Astrocyte (in vitro differentiated cells and primary cell): ENCODE results near the gene HMGN2. TPM values are rescaled to one million over a fixed set of nuclear protein-coding genes. Genes with fewer than 3 reads are reported as not detected.

Experiments used
- DNase-seq: peaks from one replicate; pipeline ENCODE4 v3.0.0-alpha.2; 2010; ENCODE audit warnings: low read depth
- FAIRE-seq: peaks from 2 replicates; lab custom pipeline; 2011; peaks lifted over from hg19 to GRCh38; lab: Jason Lieb, UNC
- H2AFZ ChIP-seq: 2 replicates; pipeline ENCODE4 v1.6.0; 2012; ENCODE audit warnings: low read depth, low read length, inconsistent platforms
- H3K27ac ChIP-seq: 2 replicates; pipeline ENCODE4 v1.5.1; 2011; ENCODE audit warnings: low read depth, low read length, inconsistent platforms
- H3K27me3 ChIP-seq: 2 replicates; pipeline ENCODE4 v1.6.0; 2011; ENCODE audit warnings: low read length, inconsistent platforms; ENCODE audit not compliant: insufficient read depth
- H3K36me3 ChIP-seq: 2 replicates; pipeline ENCODE4 v1.5.1; 2011; ENCODE audit warnings: low read length, inconsistent platforms; ENCODE audit not compliant: insufficient read depth
- H3K4me1 ChIP-seq: 2 replicates; pipeline ENCODE4 v1.5.1; 2011; ENCODE audit warnings: low read length, inconsistent platforms; ENCODE audit not compliant: insufficient read depth
- H3K4me2 ChIP-seq: 2 replicates; pipeline ENCODE4 v1.6.0; 2012; ENCODE audit warnings: low read length, inconsistent platforms
- H3K4me3 ChIP-seq: 2 replicates; pipeline ENCODE4 v1.5.1; 2011; ENCODE audit warnings: low read depth, mild to moderate bottlenecking, low read length, inconsistent platforms; ENCODE audit not compliant: insufficient read depth
- H3K79me2 ChIP-seq: 2 replicates; pipeline ENCODE4 v1.6.0; 2012; ENCODE audit warnings: mild to moderate bottlenecking, low read length, inconsistent platforms; ENCODE audit not compliant: insufficient read depth
- H3K9ac ChIP-seq: 2 replicates; pipeline ENCODE4 v1.6.0; 2012; ENCODE audit warnings: mild to moderate bottlenecking, low read length, inconsistent platforms
- H3K9me3 ChIP-seq: 2 replicates; pipeline ENCODE4 v1.5.1; 2012; ENCODE audit warnings: low read depth, mild to moderate bottlenecking, low read length, inconsistent platforms; ENCODE audit not compliant: insufficient read depth
- H4K20me1 ChIP-seq: 2 replicates; pipeline ENCODE4 v1.6.0; 2012; ENCODE audit warnings: low read length, inconsistent platforms; ENCODE audit not compliant: insufficient read depth
- H3K27ac Mint-ChIP-seq: one replicate; pipeline ENCODE4 v1.8.0; 2021; ENCODE audit warnings: mild to moderate bottlenecking, mixed read lengths; ENCODE audit not compliant: unreplicated experiment
- H3K27me3 Mint-ChIP-seq: one replicate; pipeline ENCODE4 v1.8.0; 2021; ENCODE audit warnings: low read depth, mixed read lengths; ENCODE audit not compliant: unreplicated experiment
- H3K36me3 Mint-ChIP-seq: one replicate; pipeline ENCODE4 v1.8.0; 2021; ENCODE audit warnings: low read depth, mixed read lengths; ENCODE audit not compliant: unreplicated experiment
- H3K4me1 Mint-ChIP-seq: one replicate; pipeline ENCODE4 v1.8.0; 2021; ENCODE audit warnings: low read depth, mixed read lengths; ENCODE audit not compliant: unreplicated experiment
- H3K4me3 Mint-ChIP-seq: one replicate; pipeline ENCODE4 v1.8.0; 2021; ENCODE audit warnings: mild to moderate bottlenecking, moderate library complexity, mixed read lengths; ENCODE audit not compliant: unreplicated experiment
- H3K9me3 Mint-ChIP-seq: one replicate; pipeline ENCODE4 v1.8.0; 2021; ENCODE audit warnings: mild to moderate bottlenecking, mixed read lengths; ENCODE audit not compliant: unreplicated experiment
- EZH2 ChIP-seq: IDR thresholded peaks from 2 replicates; pipeline ENCODE4 v1.6.1; 2012; ENCODE audit warnings: mild to moderate bottlenecking, low read length, inconsistent platforms; ENCODE audit not compliant: insufficient read depth
- total RNA-seq: library from RNA; stranded (reverse); gene quantifications from 2 replicates; pipeline ENCODE4 v1.2.1, GENCODE V29; 2021
- TF ChIP-seq, protein P1 (sequence below): IDR thresholded peaks from 2 replicates; pipeline ENCODE4 v1.5.1; 2011; ENCODE audit warnings: low read depth, mild to moderate bottlenecking, inconsistent platforms, low read length, moderate library complexity; ENCODE audit not compliant: insufficient read depth

HMGN2 gene
- total RNA-seq, 1 donor from 2014 or later, result 124 TPM

DNA sequence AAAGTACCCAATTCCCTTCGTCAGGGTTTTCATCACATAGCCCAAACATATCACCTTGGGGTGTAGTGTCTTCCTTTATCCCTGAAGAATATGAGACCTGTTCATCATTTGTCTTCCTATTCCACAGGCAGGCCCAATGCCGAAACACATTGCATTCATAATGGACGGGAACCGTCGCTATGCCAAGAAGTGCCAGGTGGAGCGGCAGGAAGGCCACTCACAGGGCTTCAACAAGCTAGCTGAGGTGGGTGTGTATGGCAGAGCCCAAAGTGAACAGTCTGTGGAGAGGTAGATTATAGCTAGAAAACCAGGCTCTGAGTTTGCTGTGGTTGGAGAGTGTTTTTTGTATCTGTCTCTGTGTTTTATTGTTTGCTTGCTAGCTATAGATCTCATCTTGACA is 34.2 kb upstream of the HMGN2 start:
- Histone ChIP-seq H3K4me1 (peaks cover 13% of the 10 kb centered on the region), H2AFZ (no peak overlapping the region), H3K9me3 (no peaks in the 10 kb centered on the region), H3K79me2 (peaks cover 20% of the 10 kb centered on the region), H3K4me3 (no peak overlapping the region), H3K27me3 (no peaks in the 10 kb centered on the region), H4K20me1 (peaks cover 37% of the 10 kb centered on the region), H3K9ac (no peak overlapping the region), H3K36me3 (peaks cover 46% of the 10 kb centered on the region), H3K4me2 (no peak overlapping the region), H3K27ac (no peak overlapping the region)
- no peaks in the 10 kb centered on the region for H3K9me3 Mint-ChIP-seq
- H3K36me3 Mint-ChIP-seq, result peaks cover 19% of the 10 kb centered on the region
- peaks cover 6% of the 10 kb centered on the region for H3K4me1 Mint-ChIP-seq
- no peak overlapping the region for H3K4me3 Mint-ChIP-seq
- no peak overlapping the region for H3K27ac Mint-ChIP-seq
- no peaks in the 10 kb centered on the region for H3K27me3 Mint-ChIP-seq
- no peak for TF ChIP-seq EZH2
- TF ChIP-seq, protein P1, sequence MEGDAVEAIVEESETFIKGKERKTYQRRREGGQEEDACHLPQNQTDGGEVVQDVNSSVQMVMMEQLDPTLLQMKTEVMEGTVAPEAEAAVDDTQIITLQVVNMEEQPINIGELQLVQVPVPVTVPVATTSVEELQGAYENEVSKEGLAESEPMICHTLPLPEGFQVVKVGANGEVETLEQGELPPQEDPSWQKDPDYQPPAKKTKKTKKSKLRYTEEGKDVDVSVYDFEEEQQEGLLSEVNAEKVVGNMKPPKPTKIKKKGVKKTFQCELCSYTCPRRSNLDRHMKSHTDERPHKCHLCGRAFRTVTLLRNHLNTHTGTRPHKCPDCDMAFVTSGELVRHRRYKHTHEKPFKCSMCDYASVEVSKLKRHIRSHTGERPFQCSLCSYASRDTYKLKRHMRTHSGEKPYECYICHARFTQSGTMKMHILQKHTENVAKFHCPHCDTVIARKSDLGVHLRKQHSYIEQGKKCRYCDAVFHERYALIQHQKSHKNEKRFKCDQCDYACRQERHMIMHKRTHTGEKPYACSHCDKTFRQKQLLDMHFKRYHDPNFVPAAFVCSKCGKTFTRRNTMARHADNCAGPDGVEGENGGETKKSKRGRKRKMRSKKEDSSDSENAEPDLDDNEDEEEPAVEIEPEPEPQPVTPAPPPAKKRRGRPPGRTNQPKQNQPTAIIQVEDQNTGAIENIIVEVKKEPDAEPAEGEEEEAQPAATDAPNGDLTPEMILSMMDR, result no peak
- FAIRE-seq, result no peak
- no peak for DNase-seq

DNA sequence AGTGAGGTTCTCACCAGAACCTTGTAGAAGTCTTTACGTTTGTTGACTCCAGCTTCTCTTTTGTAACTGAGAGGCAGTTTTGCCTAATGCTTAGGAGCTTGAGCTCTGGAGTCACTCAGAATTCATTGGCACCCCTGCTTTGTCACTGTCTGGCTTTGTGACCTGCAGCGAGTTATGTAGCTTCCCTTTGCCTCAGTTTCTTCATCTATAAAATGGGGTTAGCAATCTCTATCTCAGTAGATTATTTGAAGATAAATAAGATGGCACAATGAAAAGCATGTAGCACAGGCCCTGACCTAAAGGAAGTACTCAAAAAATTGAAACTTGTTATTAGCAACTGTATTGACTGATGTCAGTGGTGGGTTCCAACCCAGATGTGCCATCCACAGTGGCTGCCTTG is 32.0 kb upstream of the HMGN2 start:
- Histone ChIP-seq H3K36me3 (peaks cover 66% of the 10 kb centered on the region), H3K9ac (no peak overlapping the region), H3K9me3 (no peaks in the 10 kb centered on the region), H3K4me2 (no peak overlapping the region), H3K4me1 (no peaks in the 10 kb centered on the region), H3K79me2 (peaks cover 5% of the 10 kb centered on the region), H3K27me3 (no peaks in the 10 kb centered on the region), H4K20me1 (peaks cover 32% of the 10 kb centered on the region), H3K4me3 (no peak overlapping the region), H2AFZ (no peak overlapping the region), H3K27ac (no peak overlapping the region)
- Mint-ChIP-seq H3K9me3 (no peaks in the 10 kb centered on the region), H3K4me1 (no peaks in the 10 kb centered on the region), H3K36me3 (peaks cover 21% of the 10 kb centered on the region), H3K27ac (no peak overlapping the region), H3K27me3 (no peaks in the 10 kb centered on the region), H3K4me3 (no peak overlapping the region)
- FAIRE-seq, result no peak
- TF ChIP-seq EZH2, result no peak
- TF ChIP-seq, protein P1, result no peak
- DNase-seq, result no peak

DNA sequence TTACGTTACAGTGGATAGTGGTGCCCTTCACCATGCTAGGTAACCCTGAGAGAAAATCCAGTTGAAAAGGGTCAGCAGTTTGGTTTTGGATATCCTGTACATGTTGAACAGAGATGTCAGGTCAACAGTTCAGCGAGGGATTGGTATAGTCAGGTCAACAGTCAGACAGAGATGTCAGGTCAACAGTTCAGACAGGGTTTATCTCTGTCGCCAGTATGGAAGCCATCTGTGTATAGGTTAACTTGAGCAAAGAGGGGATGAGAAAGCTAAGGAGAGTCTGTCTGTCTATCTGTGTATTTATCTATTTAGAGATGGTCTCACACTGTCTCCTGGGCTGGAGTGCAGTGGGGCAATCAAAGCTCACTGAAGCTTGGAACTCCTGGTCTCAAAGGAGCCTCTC is 22.4 kb upstream of the HMGN2 start:
- no peak overlapping the region for H3K27ac Mint-ChIP-seq
- Histone ChIP-seq H2AFZ (no peak overlapping the region), H3K79me2 (no peaks in the 10 kb centered on the region), H3K36me3 (peaks cover 43% of the 10 kb centered on the region), H3K27me3 (no peaks in the 10 kb centered on the region), H3K9ac (no peak overlapping the region), H3K9me3 (no peaks in the 10 kb centered on the region), H4K20me1 (peaks cover 6% of the 10 kb centered on the region), H3K27ac (no peak overlapping the region), H3K4me2 (no peak overlapping the region), H3K4me1 (no peaks in the 10 kb centered on the region), H3K4me3 (no peak overlapping the region)
- peaks cover 24% of the 10 kb centered on the region for H3K36me3 Mint-ChIP-seq
- no peaks in the 10 kb centered on the region for H3K4me1 Mint-ChIP-seq
- DNase-seq (no peak), FAIRE-seq (no peak)
- H3K9me3 Mint-ChIP-seq, result no peaks in the 10 kb centered on the region
- no peak overlapping the region for H3K4me3 Mint-ChIP-seq
- H3K27me3 Mint-ChIP-seq, result no peaks in the 10 kb centered on the region
- no peak for TF ChIP-seq EZH2
- TF ChIP-seq, protein P1, result no peak
